ENCODE results near the gene DCTD.

DCTD gene

DNA sequence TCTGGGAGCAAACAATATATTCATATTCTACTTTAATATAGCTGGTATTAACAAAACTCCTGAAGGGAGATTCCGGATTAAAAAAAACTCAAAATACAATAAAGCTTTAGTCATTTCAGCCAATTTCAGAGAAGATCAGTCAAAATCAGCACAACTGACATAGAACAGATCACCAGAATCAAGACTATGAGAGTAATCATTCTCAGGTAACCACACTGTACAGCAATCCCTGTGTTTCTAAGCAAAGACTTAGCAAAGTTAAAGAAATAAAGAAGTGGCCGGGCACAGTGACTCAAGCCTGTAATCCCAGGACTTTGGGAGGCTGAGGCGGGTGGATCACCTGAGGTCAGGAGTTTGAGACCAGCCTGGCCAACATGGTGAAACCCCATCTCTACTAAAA lies 9.1 kb downstream of the DCTD start:
- peaks cover 0 to 68% of the 10 kb centered on the region in 2 experiments; a peak in 2 of 3 replicates for H3K36me3 ChIP-seq (ENCODE audit: control insufficient read depth in 2 of 2, insufficient read depth in 1 of 2, low read length in 2 of 2)
- CTCF ChIA-PET: interaction anchor here (0.8 kb wide), 1 partner anchor 17 kb away, joined by 4 read pairs; no protein-coding TSS in a partner anchor
- TF ChIP-seq ZNF211 (tag by site-specific recombination; IDR thresholded peaks at IDR 0.05; ENCODE audit: low read depth) (no peak), ZNF37A (tag by site-specific recombination; IDR thresholded peaks at IDR 0.05) (no peak), GFI1B (tag by site-specific recombination; IDR thresholded peaks at IDR 0.05) (no peak)
- POLR2A ChIA-PET: no interaction called here
- H3K4me3 ChIP-seq (ENCODE audit: low read depth, low read length): no peak overlapping the region
- no peaks in the 10 kb centered on the region for H3K9me3 ChIP-seq (ENCODE audit: control insufficient read depth, insufficient read depth, low read depth, low read length)
- no peaks in the 10 kb centered on the region for H3K4me1 ChIP-seq (ENCODE audit: control insufficient read depth, insufficient read depth, low read length)
- no peak overlapping the region for H3K27ac ChIP-seq (ENCODE audit: extremely low read depth, low read depth, low read length)

GRCh38 chr4:182907396-182907795 lies 9.8 kb downstream of the DCTD start:
- TF ChIP-seq PRDM1 (tag by site-specific recombination; IDR thresholded peaks at IDR 0.05): no peak
- ChIA-PET POLR2A (no interaction called here), CTCF (interaction anchor here (0.8 kb wide), 1 partner anchor 18 kb away, joined by 4 read pairs; no protein-coding TSS in a partner anchor)
- H3K4me1 ChIP-seq (ENCODE audit: control insufficient read depth, insufficient read depth, low read length): no peaks in the 10 kb centered on the region
- no peak overlapping the region for H3K4me3 ChIP-seq (ENCODE audit: low read depth, low read length)
- H3K36me3 ChIP-seq (ENCODE audit: control insufficient read depth in 2 of 2, insufficient read depth in 1 of 2, low read length in 2 of 2): peaks cover 0 to 68% of the 10 kb centered on the region in 2 experiments; a peak in 2 of 3 replicates
- H3K27ac ChIP-seq (ENCODE audit: extremely low read depth, low read depth, low read length): no peak overlapping the region
- no peaks in the 10 kb centered on the region for H3K9me3 ChIP-seq (ENCODE audit: control insufficient read depth, insufficient read depth, low read depth, low read length)

GRCh38 chr4:182906786-182907185 lies 10.4 kb downstream of the DCTD start:
- TF ChIP-seq, protein P1, sequence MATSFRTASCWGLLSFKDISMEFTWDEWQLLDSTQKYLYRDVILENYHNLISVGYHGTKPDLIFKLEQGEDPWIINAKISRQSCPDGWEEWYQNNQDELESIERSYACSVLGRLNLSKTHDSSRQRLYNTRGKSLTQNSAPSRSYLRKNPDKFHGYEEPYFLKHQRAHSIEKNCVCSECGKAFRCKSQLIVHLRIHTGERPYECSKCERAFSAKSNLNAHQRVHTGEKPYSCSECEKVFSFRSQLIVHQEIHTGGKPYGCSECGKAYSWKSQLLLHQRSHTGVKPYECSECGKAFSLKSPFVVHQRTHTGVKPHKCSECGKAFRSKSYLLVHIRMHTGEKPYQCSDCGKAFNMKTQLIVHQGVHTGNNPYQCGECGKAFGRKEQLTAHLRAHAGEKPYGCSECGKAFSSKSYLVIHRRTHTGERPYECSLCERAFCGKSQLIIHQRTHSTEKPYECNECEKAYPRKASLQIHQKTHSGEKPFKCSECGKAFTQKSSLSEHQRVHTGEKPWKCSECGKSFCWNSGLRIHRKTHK (tag by site-specific recombination; IDR thresholded peaks at IDR 0.05): no peak
- TF ChIP-seq ZNF561 (tag by site-specific recombination; IDR thresholded peaks at IDR 0.05; ENCODE audit: borderline replicate concordance) (no peak), ZNF157 (tag by site-specific recombination; IDR thresholded peaks at IDR 0.05) (no peak), ZNF776 (tag by site-specific recombination; IDR thresholded peaks at IDR 0.05; ENCODE audit: borderline replicate concordance) (no peak), ZNF654 (tag by site-specific recombination; IDR thresholded peaks at IDR 0.05; ENCODE audit: low read depth) (no peak), ZNF707 (tag by site-specific recombination; IDR thresholded peaks at IDR 0.05) (no peak), ZNF214 (tag by site-specific recombination; IDR thresholded peaks at IDR 0.05; ENCODE audit: borderline replicate concordance) (no peak), ZNF354C (tag by site-specific recombination; IDR thresholded peaks at IDR 0.05; ENCODE audit: borderline replicate concordance, low read depth) (no peak), ZNF701 (tag by site-specific recombination; IDR thresholded peaks at IDR 0.05) (no peak), ZNF692 (tag by site-specific recombination; IDR thresholded peaks at IDR 0.05) (no peak), ZNF558 (tag by site-specific recombination; IDR thresholded peaks at IDR 0.05) (no peak), HOXA7 (CRISPR knock-in tag; IDR thresholded peaks at IDR 0.05; ENCODE audit: borderline replicate concordance) (no peak)
- TF ChIP-seq, protein P2, sequence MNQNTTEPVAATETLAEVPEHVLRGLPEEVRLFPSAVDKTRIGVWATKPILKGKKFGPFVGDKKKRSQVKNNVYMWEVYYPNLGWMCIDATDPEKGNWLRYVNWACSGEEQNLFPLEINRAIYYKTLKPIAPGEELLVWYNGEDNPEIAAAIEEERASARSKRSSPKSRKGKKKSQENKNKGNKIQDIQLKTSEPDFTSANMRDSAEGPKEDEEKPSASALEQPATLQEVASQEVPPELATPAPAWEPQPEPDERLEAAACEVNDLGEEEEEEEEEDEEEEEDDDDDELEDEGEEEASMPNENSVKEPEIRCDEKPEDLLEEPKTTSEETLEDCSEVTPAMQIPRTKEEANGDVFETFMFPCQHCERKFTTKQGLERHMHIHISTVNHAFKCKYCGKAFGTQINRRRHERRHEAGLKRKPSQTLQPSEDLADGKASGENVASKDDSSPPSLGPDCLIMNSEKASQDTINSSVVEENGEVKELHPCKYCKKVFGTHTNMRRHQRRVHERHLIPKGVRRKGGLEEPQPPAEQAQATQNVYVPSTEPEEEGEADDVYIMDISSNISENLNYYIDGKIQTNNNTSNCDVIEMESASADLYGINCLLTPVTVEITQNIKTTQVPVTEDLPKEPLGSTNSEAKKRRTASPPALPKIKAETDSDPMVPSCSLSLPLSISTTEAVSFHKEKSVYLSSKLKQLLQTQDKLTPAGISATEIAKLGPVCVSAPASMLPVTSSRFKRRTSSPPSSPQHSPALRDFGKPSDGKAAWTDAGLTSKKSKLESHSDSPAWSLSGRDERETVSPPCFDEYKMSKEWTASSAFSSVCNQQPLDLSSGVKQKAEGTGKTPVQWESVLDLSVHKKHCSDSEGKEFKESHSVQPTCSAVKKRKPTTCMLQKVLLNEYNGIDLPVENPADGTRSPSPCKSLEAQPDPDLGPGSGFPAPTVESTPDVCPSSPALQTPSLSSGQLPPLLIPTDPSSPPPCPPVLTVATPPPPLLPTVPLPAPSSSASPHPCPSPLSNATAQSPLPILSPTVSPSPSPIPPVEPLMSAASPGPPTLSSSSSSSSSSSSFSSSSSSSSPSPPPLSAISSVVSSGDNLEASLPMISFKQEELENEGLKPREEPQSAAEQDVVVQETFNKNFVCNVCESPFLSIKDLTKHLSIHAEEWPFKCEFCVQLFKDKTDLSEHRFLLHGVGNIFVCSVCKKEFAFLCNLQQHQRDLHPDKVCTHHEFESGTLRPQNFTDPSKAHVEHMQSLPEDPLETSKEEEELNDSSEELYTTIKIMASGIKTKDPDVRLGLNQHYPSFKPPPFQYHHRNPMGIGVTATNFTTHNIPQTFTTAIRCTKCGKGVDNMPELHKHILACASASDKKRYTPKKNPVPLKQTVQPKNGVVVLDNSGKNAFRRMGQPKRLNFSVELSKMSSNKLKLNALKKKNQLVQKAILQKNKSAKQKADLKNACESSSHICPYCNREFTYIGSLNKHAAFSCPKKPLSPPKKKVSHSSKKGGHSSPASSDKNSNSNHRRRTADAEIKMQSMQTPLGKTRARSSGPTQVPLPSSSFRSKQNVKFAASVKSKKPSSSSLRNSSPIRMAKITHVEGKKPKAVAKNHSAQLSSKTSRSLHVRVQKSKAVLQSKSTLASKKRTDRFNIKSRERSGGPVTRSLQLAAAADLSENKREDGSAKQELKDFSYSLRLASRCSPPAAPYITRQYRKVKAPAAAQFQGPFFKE (tag by site-specific recombination; IDR thresholded peaks at IDR 0.05; ENCODE audit: borderline replicate concordance): no peak
- H3K9me3 ChIP-seq (ENCODE audit: control insufficient read depth, insufficient read depth, low read depth, low read length): no peaks in the 10 kb centered on the region
- H3K36me3 ChIP-seq (ENCODE audit: control insufficient read depth in 2 of 2, insufficient read depth in 1 of 2, low read length in 2 of 2): peaks cover 0 to 65% of the 10 kb centered on the region in 2 experiments; a peak in 2 of 3 replicates
- POLR2A ChIA-PET: no interaction called here
- H3K27ac ChIP-seq (ENCODE audit: extremely low read depth, low read depth, low read length): no peak overlapping the region
- no peaks in the 10 kb centered on the region for H3K4me1 ChIP-seq (ENCODE audit: control insufficient read depth, insufficient read depth, low read length)
- CTCF ChIA-PET: no interaction called here
- H3K4me3 ChIP-seq (ENCODE audit: low read depth, low read length): no peak overlapping the region
